ENCODE measurements around the gene ANKRD26. TPM values are rescaled to one million over a fixed set of nuclear protein-coding genes. Genes with fewer than 3 reads are reported as not detected.

Gene ANKRD26
- total and polyA plus RNA-seq, 2 donors from 2014 or later: 1.9 to 9.3 TPM

DNA sequence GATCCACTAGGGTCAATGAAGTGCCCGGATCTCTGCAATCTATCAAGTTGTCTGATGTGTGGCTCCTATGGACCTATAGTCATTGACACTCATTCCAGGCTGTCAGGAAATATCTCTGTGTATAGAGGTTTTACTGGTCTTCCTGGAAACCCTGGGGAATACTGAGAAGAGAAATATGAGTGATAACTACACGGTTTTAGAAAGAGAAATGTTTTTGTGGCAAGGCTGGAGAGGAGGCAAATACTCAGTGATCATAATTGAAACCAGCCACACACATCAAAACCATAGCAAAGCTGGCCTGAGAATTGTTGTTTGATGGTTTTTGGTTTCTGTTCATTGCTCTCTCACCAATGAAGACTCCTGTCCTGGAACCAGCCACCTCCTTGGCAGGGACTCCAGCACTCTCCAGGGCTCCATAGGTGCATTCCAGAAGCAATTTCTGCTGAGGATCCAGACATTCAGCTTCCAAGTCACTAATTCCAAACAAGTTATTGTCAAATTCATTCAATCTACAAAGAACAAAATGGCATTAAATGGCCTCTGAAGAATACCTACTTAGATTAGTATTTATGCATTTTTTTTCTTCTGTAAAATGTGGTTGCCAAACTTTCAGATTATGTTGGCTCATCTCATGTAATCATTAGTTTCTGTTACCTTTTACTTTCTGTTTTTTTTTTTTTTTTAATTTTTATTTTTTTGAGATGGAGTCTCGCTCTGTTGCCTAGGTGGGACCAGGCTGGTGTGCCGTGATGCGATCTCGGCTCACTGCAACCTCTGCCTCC is 131.0 kb downstream of the ANKRD26 start:
- FAIRE-seq: no peak
- intact Hi-C loops (cut with DNase I): no loop called here

DNA sequence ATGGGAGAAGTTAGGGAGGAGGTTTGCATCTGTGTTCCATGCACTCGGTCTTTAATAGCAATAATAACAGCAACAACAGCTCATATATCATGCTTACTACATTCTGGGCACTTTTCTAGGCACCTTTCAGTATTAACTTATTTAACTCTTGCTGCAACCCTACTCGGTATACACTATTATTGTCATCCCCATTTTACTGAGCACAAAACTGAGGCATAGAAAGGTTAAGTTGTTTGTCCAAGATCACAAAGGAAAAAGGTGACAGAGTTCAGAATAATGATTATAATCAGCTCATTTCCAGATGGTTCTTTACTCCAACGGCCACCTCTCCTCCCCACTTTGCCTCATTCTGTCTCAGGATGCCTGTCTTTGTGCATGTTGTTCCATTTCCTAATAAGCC is 137.5 kb downstream of the ANKRD26 start:
- DNase-seq: no peak

More for the DNA sequence above, 131.0 kb downstream of the ANKRD26 start:
- H3K4me3 ChIP-seq (ENCODE audit: low read length in 3 of 3): no peak overlapping the region
- DNase-seq: no peak
- no peaks in the 10 kb centered on the region for H3K4me1 ChIP-seq (ENCODE audit: control insufficient read depth in 2 of 3, insufficient read depth in 2 of 3, low read depth in 1 of 3, low read length in 3 of 3)
- H3K36me3 ChIP-seq (ENCODE audit: control insufficient read depth in 2 of 3, insufficient read depth in 3 of 3, low read length in 3 of 3): peaks cover 0 to 4% (median 0%) of the 10 kb centered on the region in 3 donors
- H3K9ac ChIP-seq (ENCODE audit: low read length in 3 of 3): no peak overlapping the region
- no peaks in the 10 kb centered on the region for H3K27me3 ChIP-seq (ENCODE audit: control insufficient read depth, insufficient read depth, low read length)
- no peak overlapping the region for H3K27ac ChIP-seq (ENCODE audit: low read depth in 2 of 2, low read length in 2 of 2)
- H3K9me3 ChIP-seq (ENCODE audit: control insufficient read depth in 2 of 3, insufficient read depth in 1 of 3, low read length in 3 of 3): no peaks in the 10 kb centered on the region
- TF ChIP-seq, protein P1, sequence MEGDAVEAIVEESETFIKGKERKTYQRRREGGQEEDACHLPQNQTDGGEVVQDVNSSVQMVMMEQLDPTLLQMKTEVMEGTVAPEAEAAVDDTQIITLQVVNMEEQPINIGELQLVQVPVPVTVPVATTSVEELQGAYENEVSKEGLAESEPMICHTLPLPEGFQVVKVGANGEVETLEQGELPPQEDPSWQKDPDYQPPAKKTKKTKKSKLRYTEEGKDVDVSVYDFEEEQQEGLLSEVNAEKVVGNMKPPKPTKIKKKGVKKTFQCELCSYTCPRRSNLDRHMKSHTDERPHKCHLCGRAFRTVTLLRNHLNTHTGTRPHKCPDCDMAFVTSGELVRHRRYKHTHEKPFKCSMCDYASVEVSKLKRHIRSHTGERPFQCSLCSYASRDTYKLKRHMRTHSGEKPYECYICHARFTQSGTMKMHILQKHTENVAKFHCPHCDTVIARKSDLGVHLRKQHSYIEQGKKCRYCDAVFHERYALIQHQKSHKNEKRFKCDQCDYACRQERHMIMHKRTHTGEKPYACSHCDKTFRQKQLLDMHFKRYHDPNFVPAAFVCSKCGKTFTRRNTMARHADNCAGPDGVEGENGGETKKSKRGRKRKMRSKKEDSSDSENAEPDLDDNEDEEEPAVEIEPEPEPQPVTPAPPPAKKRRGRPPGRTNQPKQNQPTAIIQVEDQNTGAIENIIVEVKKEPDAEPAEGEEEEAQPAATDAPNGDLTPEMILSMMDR (IDR thresholded peaks at IDR 0.05; ENCODE audit: borderline replicate concordance, extremely low read depth, insufficient read depth): no peak

DNA sequence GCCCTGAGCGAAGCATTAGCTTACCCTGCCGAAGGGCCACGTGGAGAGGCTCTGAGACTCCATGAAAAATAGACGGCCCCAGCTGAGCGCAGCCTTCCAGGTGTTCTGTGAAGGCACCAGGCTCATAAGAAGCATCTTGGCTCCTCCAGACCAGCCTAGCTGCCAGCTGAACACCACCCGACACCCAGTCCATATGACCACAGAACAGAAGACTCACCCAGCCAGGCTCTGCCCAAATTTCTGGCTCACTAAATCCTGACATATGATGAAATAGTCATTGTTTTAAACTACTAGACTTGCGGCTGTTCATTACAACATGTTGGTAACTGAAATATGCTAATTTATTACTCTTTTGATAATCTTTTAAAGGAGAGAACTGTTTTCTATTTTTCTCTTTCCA is 140.0 kb downstream of the ANKRD26 start:
- intact Hi-C loops (cut with DNase I): no loop called here
- DNase-seq (no peak), FAIRE-seq (no peak)
- Histone ChIP-seq H3K4me1 (ENCODE audit: control insufficient read depth in 2 of 3, insufficient read depth in 2 of 3, low read depth in 1 of 3, low read length in 3 of 3) (no peaks in the 10 kb centered on the region), H3K9me3 (ENCODE audit: control insufficient read depth in 2 of 3, insufficient read depth in 1 of 3, low read length in 3 of 3) (no peaks in the 10 kb centered on the region), H3K36me3 (ENCODE audit: control insufficient read depth in 2 of 3, insufficient read depth in 3 of 3, low read length in 3 of 3) (no peaks in the 10 kb centered on the region), H3K27me3 (ENCODE audit: control insufficient read depth, insufficient read depth, low read length) (no peaks in the 10 kb centered on the region), H3K27ac (ENCODE audit: low read depth in 2 of 2, low read length in 2 of 2) (no peak overlapping the region), H3K4me3 (ENCODE audit: low read length in 3 of 3) (no peak overlapping the region), H3K9ac (ENCODE audit: low read length in 3 of 3) (no peak overlapping the region)
- TF ChIP-seq, protein P1 (IDR thresholded peaks at IDR 0.05; ENCODE audit: borderline replicate concordance, extremely low read depth, insufficient read depth): no peak

More for the DNA sequence above, 137.5 kb downstream of the ANKRD26 start:
- Histone ChIP-seq H3K27ac (ENCODE audit: low read depth in 2 of 2, low read length in 2 of 2) (no peak overlapping the region), H3K36me3 (ENCODE audit: control insufficient read depth in 2 of 3, insufficient read depth in 3 of 3, low read length in 3 of 3) (peaks cover 0 to 2% (median 0%) of the 10 kb centered on the region in 3 donors), H3K9ac (ENCODE audit: low read length in 3 of 3) (no peak overlapping the region), H3K4me3 (ENCODE audit: low read length in 3 of 3) (no peak overlapping the region), H3K27me3 (ENCODE audit: control insufficient read depth, insufficient read depth, low read length) (no peaks in the 10 kb centered on the region), H3K4me1 (ENCODE audit: control insufficient read depth in 2 of 3, insufficient read depth in 2 of 3, low read depth in 1 of 3, low read length in 3 of 3) (no peaks in the 10 kb centered on the region), H3K9me3 (ENCODE audit: control insufficient read depth in 2 of 3, insufficient read depth in 1 of 3, low read length in 3 of 3) (no peaks in the 10 kb centered on the region)
- intact Hi-C loops (cut with DNase I): no loop called here
- TF ChIP-seq, protein P1 (IDR thresholded peaks at IDR 0.05; ENCODE audit: borderline replicate concordance, extremely low read depth, insufficient read depth): no peak
- FAIRE-seq: no peak
